GM21515 (cell line): Measurements from ENCODE around the gene TCERG1L.

ENCODE experiments used
- ATAC-seq: cut with Tn5 transposase; IDR thresholded peaks from one replicate; pipeline ENCODE4 v1.9.1; 2021; ENCODE audit not compliant: unreplicated experiment

The TCERG1L gene

GRCh38 chr10:131074682-131075081 is 236.8 kb downstream of the TCERG1L start:
- no peak for ATAC-seq

GRCh38 chr10:131073469-131074035 is 238.0 kb downstream of the TCERG1L start:
- ATAC-seq: no peak

GRCh38 chr10:131072651-131073468 is 238.7 kb downstream of the TCERG1L start:
- no peak for ATAC-seq

GRCh38 chr10:131071721-131072120 is 239.8 kb downstream of the TCERG1L start:
- ATAC-seq: no peak

GRCh38 chr10:131070856-131071255 is 240.7 kb downstream of the TCERG1L start:
- ATAC-seq: no peak

GRCh38 chr10:131068760-131069159 is 242.8 kb downstream of the TCERG1L start:
- no peak for ATAC-seq

GRCh38 chr10:131068311-131068710 is 243.2 kb downstream of the TCERG1L start:
- ATAC-seq: no peak

GRCh38 chr10:131067690-131068089 is 243.8 kb downstream of the TCERG1L start:
- no peak for ATAC-seq

GRCh38 chr10:131065673-131066305 is 245.7 kb downstream of the TCERG1L start:
- ATAC-seq: no peak

GRCh38 chr10:131063311-131063710 is 248.2 kb downstream of the TCERG1L start:
- no peak for ATAC-seq

- no peak for ATAC-seq
Observed at GRCh38 chr10:131062621-131063260, 248.8 kb downstream of the TCERG1L start.

- no peak for ATAC-seq
Observed at GRCh38 chr10:131061216-131061615, 250.3 kb downstream of the TCERG1L start.

- no peak for ATAC-seq
Observed at GRCh38 chr10:131059881-131060280, 251.6 kb downstream of the TCERG1L start.

GRCh38 chr10:131058799-131059198 is 252.7 kb downstream of the TCERG1L start:
- no peak for ATAC-seq

- ATAC-seq: no peak
Observed at GRCh38 chr10:131056781-131057180, 254.7 kb downstream of the TCERG1L start.

- no peak for ATAC-seq
Observed at GRCh38 chr10:131056091-131056579, 255.4 kb downstream of the TCERG1L start.

- ATAC-seq: no peak
Observed at GRCh38 chr10:131055437-131055836, 256.1 kb downstream of the TCERG1L start.

- ATAC-seq: no peak
Observed at GRCh38 chr10:131053192-131053591, 258.3 kb downstream of the TCERG1L start.

GRCh38 chr10:131050162-131050766 is 261.3 kb downstream of the TCERG1L start:
- ATAC-seq: no peak

- no peak for ATAC-seq
Observed at GRCh38 chr10:131049016-131049415, 262.5 kb downstream of the TCERG1L start.

GRCh38 chr10:131048606-131049005 is 262.9 kb downstream of the TCERG1L start:
- no peak for ATAC-seq
